OCI-LY7 (cell line): ENCODE data around the gene MRPS27. TPM values are rescaled to one million over a fixed set of nuclear protein-coding genes. Genes with fewer than 3 reads are reported as not detected.

ENCODE experiments used
- BruUV-seq: library from RNA; stranded (reverse); fragments of 400-500 nt; replicated peaks from 2 replicates; lab custom pipeline; 2021; lab: Mats Ljungman, UMichigan
- CTCF ChIA-PET: fragments of 300-600 bp; sonication (Branson Sonifier 250); formaldehyde crosslinking; loops from one replicate; lab custom pipeline; 2022; ENCODE audit warnings: antibody characterized with exemption; ENCODE audit not compliant: unreplicated experiment; lab: Charles Lee
- POLR2A ChIA-PET: fragments of 300-600 bp; sonication (Branson Sonifier 250); formaldehyde crosslinking; loops from one replicate; lab custom pipeline; 2022; ENCODE audit warnings: antibody characterized with exemption; lab: Charles Lee
- DNase-seq: peaks from one replicate; pipeline ENCODE4 v3.0.0-alpha.2; 2015; ENCODE audit warnings: low spot score
- H2AFZ ChIP-seq: fragments of 200-600 bp; sonication (generic), shearing (Covaris generic); 2 replicates; pipeline ENCODE4 v1.6.1; 2014; ENCODE audit warnings: mild to moderate bottlenecking, antibody characterized with exemption, low read length, moderate library complexity
- H3K27ac ChIP-seq: fragments of 200-600 bp; sonication (generic); 2 replicates; pipeline ENCODE4 v1.5.1; 2014; ENCODE audit warnings: mixed run types, low read depth, mild to moderate bottlenecking, moderate library complexity, low read length, inconsistent platforms; ENCODE audit not compliant: poor library complexity, severe bottlenecking
- H3K36me3 ChIP-seq: fragments of 200-600 bp; sonication (generic); 2 replicates; pipeline ENCODE4 v1.6.1; 2014; ENCODE audit warnings: mild to moderate bottlenecking, antibody characterized with exemption, low read length, moderate library complexity, mixed read lengths; ENCODE audit not compliant: insufficient read depth
- H3K4me1 ChIP-seq: fragments of 200-600 bp; sonication (generic); 2 replicates; pipeline ENCODE4 v1.5.1; 2014; ENCODE audit warnings: mild to moderate bottlenecking, low read length; ENCODE audit not compliant: insufficient read depth, poor library complexity, severe bottlenecking
- H3K4me2 ChIP-seq: fragments of 200-600 bp; sonication (generic); 2 replicates; pipeline ENCODE4 v1.6.1; 2014; ENCODE audit warnings: mild to moderate bottlenecking, low read length
- H3K4me3 ChIP-seq: fragments of 200-600 bp; sonication (generic); 2 replicates; pipeline ENCODE4 v1.5.1; 2014; ENCODE audit warnings: mild to moderate bottlenecking, low read depth, low read length; ENCODE audit not compliant: poor library complexity, severe bottlenecking
- H3K79me2 ChIP-seq: fragments of 200-600 bp; sonication (generic); 2 replicates; pipeline ENCODE4 v1.6.1; 2016; ENCODE audit warnings: low read depth, mild to moderate bottlenecking, low read length, moderate library complexity, mixed read lengths; ENCODE audit not compliant: insufficient read depth
- H3K9me2 ChIP-seq: fragments of 200-600 bp; sonication (generic); 2 replicates; pipeline ENCODE4 v1.6.1; 2016; ENCODE audit warnings: mild to moderate bottlenecking, low read length, mixed read lengths; ENCODE audit not compliant: insufficient read depth
- H3K9me3 ChIP-seq: fragments of 200-600 bp; sonication (generic); 2 replicates; pipeline ENCODE4 v1.6.1; 2014; ENCODE audit warnings: mild to moderate bottlenecking, mixed run types, low read length, mixed read lengths
- H4K20me1 ChIP-seq: fragments of 200-600 bp; sonication (generic); 2 replicates; pipeline ENCODE4 v1.6.1; 2014; ENCODE audit warnings: mild to moderate bottlenecking, antibody characterized with exemption, low read length, moderate library complexity, mixed read lengths; ENCODE audit not compliant: insufficient read depth
- EZH2phosphoT487 ChIP-seq: fragments of 200-600 bp; sonication (generic); IDR thresholded peaks from 2 replicates; pipeline ENCODE4 v1.6.1; 2018; ENCODE audit warnings: low read depth, borderline replicate concordance, mild to moderate bottlenecking, mixed run types, antibody characterized with exemption, low read length, moderate library complexity, mixed read lengths
- intact Hi-C: fragments of 100-400 bp; cut with micrococcal nuclease; formaldehyde crosslinking; loops from one replicate; pipeline ENCODE4 v1.10.0; 2022; ENCODE audit not compliant: unreplicated experiment
- total RNA-seq, 2 experiments: library from RNA; depleted of rRNA in 1 of 2; stranded (reverse); fragments of >200 nt in 1 of 2; shearing (Covaris generic) in 1 of 2; gene quantifications; 2 replicates each; pipeline ENCODE4 v1.2.3, GENCODE V29; 2014 to 2022
- TF ChIP-seq, protein P1 (sequence below): fragments of 200-600 bp; sonication (generic); conservative IDR thresholded peaks from 2 replicates; pipeline ENCODE4 v1.5.1; 2014; ENCODE audit warnings: mild to moderate bottlenecking, antibody characterized with exemption, low read length, moderate library complexity, mixed read lengths

Gene MRPS27
- total RNA-seq, 2 experiments from 2014 or later, result 62.6 to 70.9 TPM

GRCh38 chr5:72189146-72189545 lies 130.9 kb downstream of the MRPS27 start:
- ChIA-PET CTCF (no interaction called here), POLR2A (no interaction called here)
- H3K9me2 ChIP-seq, result no peaks in the 10 kb centered on the region

DNA sequence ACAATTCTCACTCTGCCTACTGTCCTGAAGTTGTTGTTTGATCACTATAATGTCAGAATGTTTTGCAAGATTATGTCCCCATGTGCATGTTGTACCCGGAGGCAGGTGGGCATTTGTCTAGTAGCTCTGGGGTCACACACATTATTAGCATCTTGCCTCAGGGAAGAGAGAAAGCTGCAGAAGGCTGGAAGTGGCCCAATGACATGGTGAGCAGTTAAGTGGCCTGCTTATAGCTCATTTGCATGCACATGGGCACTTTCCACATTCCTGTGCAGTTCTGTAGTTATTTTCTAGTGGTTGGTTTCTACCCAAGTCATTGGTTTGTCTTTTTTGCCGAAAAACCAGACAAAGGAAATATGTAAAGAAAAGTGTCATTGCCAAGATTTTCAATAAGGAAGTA lies 131.9 kb downstream of the MRPS27 start:
- BruUV-seq, result no TSS peak
- Histone ChIP-seq H3K4me1 (no peaks in the 10 kb centered on the region), H3K79me2 (no peaks in the 10 kb centered on the region), H3K27ac (no peak overlapping the region), H3K9me3 (no peaks in the 10 kb centered on the region), H3K4me2 (no peak overlapping the region), H3K9me2 (no peaks in the 10 kb centered on the region), H2AFZ (no peak overlapping the region), H4K20me1 (no peaks in the 10 kb centered on the region), H3K4me3 (no peak overlapping the region), H3K36me3 (no peaks in the 10 kb centered on the region)
- DNase-seq, result no peak
- TF ChIP-seq, protein P1, sequence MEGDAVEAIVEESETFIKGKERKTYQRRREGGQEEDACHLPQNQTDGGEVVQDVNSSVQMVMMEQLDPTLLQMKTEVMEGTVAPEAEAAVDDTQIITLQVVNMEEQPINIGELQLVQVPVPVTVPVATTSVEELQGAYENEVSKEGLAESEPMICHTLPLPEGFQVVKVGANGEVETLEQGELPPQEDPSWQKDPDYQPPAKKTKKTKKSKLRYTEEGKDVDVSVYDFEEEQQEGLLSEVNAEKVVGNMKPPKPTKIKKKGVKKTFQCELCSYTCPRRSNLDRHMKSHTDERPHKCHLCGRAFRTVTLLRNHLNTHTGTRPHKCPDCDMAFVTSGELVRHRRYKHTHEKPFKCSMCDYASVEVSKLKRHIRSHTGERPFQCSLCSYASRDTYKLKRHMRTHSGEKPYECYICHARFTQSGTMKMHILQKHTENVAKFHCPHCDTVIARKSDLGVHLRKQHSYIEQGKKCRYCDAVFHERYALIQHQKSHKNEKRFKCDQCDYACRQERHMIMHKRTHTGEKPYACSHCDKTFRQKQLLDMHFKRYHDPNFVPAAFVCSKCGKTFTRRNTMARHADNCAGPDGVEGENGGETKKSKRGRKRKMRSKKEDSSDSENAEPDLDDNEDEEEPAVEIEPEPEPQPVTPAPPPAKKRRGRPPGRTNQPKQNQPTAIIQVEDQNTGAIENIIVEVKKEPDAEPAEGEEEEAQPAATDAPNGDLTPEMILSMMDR, result no peak
- TF ChIP-seq EZH2phosphoT487, result no peak
- intact Hi-C loops, result no loop called here
- CTCF ChIA-PET, result no interaction called here
- POLR2A ChIA-PET, result no interaction called here

More at GRCh38 chr5:72189146-72189545, 130.9 kb downstream of the MRPS27 start:
- intact Hi-C loops, result no loop called here
- Histone ChIP-seq H3K27ac (no peak overlapping the region), H3K4me3 (no peak overlapping the region), H3K9me3 (no peaks in the 10 kb centered on the region), H3K4me1 (no peaks in the 10 kb centered on the region), H3K36me3 (no peaks in the 10 kb centered on the region), H3K4me2 (no peak overlapping the region), H2AFZ (no peak overlapping the region), H4K20me1 (no peaks in the 10 kb centered on the region), H3K79me2 (no peaks in the 10 kb centered on the region)
- no peak for TF ChIP-seq EZH2phosphoT487
- TF ChIP-seq, protein P1, result no peak
- DNase-seq, result no peak
- BruUV-seq, result no TSS peak

- Histone ChIP-seq H3K4me1 (no peaks in the 10 kb centered on the region), H3K79me2 (no peaks in the 10 kb centered on the region), H3K36me3 (no peaks in the 10 kb centered on the region), H3K27ac (no peak overlapping the region), H3K4me2 (no peak overlapping the region), H4K20me1 (no peaks in the 10 kb centered on the region), H3K4me3 (no peak overlapping the region), H3K9me2 (no peaks in the 10 kb centered on the region), H2AFZ (no peak overlapping the region), H3K9me3 (no peaks in the 10 kb centered on the region)
- no TSS peak for BruUV-seq
- POLR2A ChIA-PET, result no interaction called here
- CTCF ChIA-PET, result no interaction called here
- intact Hi-C loops, result no loop called here
- DNase-seq, result no peak
- no peak for TF ChIP-seq EZH2phosphoT487
- TF ChIP-seq, protein P1, result no peak
These were observed 132.5 kb downstream of the MRPS27 start for GRCh38 chr5:72187388-72188075.
